ENCODE data around the gene SLC16A5.
"Not testable (repeated sequence)": the region's sequence is repeated elsewhere in the genome, so short reads cannot be mapped to it uniquely, and the experiment has no call there.

SLC16A5 gene

GRCh38 chr17:75087558-75088453 lies at the start of gene SLC16A5:
SLC16A5 (plus strand) TSS chr17:75087954; CDS start chr17:75093637, 5,683 bp downstream.
- DNase-seq: no peak

GRCh38 chr17:75039238-75039637 lies 48.5 kb upstream of the SLC16A5 start:
- DNase-seq: no peak

GRCh38 chr17:75041656-75042280 lies 46.0 kb upstream of the SLC16A5 start:
- no peak for DNase-seq

- DNase-seq: not testable (repeated sequence)
Measured at GRCh38 chr17:75043789-75044188, 44.0 kb upstream of the SLC16A5 start.

GRCh38 chr17:75044716-75045115 lies 43.0 kb upstream of the SLC16A5 start:
- DNase-seq: no peak

GRCh38 chr17:75045946-75046406 lies 41.8 kb upstream of the SLC16A5 start:
- not testable (repeated sequence) for DNase-seq

GRCh38 chr17:75046407-75047289 lies 41.1 kb upstream of the SLC16A5 start, which contains the start of the genes ATP5PD and KCTD2:
ATP5PD (minus strand) TSS chr17:75046969; CDS start chr17:75042650, 4,319 bp downstream.
KCTD2 (plus strand) TSS chr17:75047225; CDS start chr17:75047251, 26 bp downstream.
- peak; percentile 95 for DNase-seq

- no peak for DNase-seq
Measured at GRCh38 chr17:75047398-75048098, 40.2 kb upstream of the SLC16A5 start.

GRCh38 chr17:75048249-75048878 lies 39.4 kb upstream of the SLC16A5 start:
- no peak for DNase-seq

GRCh38 chr17:75049057-75049456 lies 38.7 kb upstream of the SLC16A5 start:
- no peak for DNase-seq

- no peak for DNase-seq
Measured at GRCh38 chr17:75049706-75050105, 38.0 kb upstream of the SLC16A5 start.

- DNase-seq: no peak
Measured at GRCh38 chr17:75051941-75052340, 35.8 kb upstream of the SLC16A5 start.

- DNase-seq: peak; percentile 78
Measured at GRCh38 chr17:75059369-75060345, 28.1 kb upstream of the SLC16A5 start.

GRCh38 chr17:75060434-75061054 lies 27.2 kb upstream of the SLC16A5 start:
- DNase-seq: peak; percentile 38

GRCh38 chr17:75061055-75061438 lies 26.7 kb upstream of the SLC16A5 start:
- no peak for DNase-seq

- DNase-seq: no peak
Measured at GRCh38 chr17:75061618-75062017, 26.1 kb upstream of the SLC16A5 start.

- no peak for DNase-seq
Measured at GRCh38 chr17:75063201-75063600, 24.6 kb upstream of the SLC16A5 start.

- no peak for DNase-seq
Measured at GRCh38 chr17:75063626-75064025, 24.1 kb upstream of the SLC16A5 start.

GRCh38 chr17:75064040-75064439 lies 23.7 kb upstream of the SLC16A5 start:
- no peak for DNase-seq

- DNase-seq: no peak
Measured at GRCh38 chr17:75064460-75064859, 23.3 kb upstream of the SLC16A5 start.
